HCEC 1CT (cell line): ENCODE data around the gene DEAF1.
"Not testable (repeated sequence)": the region's sequence is repeated elsewhere in the genome, so short reads cannot be mapped to it uniquely, and the experiment has no call there.

Experiments used
- DNase-seq: peaks from one replicate; pipeline ENCODE4 v3.0.0-alpha.2; 2017

The DEAF1 gene

DNA sequence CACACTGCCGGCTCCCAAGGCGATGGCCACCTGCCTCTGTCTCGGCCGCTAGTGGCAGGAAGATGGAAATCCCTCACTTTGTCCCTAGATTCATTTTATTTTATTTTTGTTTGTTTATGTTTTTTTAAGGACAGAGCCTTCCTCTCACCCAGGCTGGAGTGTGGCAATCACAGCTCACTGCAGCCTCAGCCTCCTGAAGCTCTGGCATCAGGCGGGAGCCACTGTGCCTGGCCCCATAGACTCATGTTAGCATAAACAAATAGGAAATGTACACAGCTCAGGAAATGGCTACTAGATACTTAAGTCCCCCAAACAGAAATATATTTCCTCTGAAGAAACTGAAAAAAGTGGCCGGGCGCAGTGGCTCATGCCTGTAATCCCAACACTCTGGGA is 4.1 kb upstream of the DEAF1 start:
- no peak for DNase-seq

DNA sequence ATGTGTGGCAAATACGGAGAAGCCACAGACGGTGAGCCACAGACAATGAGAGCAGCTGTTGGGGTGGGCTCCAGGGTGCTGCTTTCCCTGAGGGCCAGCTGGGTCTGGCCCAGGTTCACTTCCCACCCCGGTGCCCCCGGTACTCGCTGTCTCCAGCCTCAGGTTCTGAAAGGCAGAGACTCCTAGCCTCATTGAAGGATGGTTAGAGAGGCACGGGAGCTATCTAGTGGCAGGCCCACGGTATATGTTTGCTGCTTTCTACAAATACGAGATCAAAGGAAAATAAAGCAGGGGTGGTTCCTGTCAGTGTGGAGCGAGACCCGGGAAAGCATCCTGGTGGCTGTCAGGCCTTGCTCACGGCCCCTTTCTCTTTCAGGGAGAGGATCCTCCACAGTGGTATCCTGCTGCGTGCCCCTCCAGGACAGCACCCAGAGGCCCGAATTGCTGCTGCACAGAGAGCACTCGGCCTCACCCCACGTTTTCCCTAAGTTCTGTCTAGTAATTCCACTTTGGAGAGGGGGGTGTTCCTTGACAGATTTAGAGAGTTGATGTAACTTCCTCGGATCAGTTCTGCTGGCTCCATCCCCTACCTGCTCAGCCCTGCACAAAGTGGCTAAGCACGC is 3.6 kb upstream of the DEAF1 start:
- no peak for DNase-seq

DNA sequence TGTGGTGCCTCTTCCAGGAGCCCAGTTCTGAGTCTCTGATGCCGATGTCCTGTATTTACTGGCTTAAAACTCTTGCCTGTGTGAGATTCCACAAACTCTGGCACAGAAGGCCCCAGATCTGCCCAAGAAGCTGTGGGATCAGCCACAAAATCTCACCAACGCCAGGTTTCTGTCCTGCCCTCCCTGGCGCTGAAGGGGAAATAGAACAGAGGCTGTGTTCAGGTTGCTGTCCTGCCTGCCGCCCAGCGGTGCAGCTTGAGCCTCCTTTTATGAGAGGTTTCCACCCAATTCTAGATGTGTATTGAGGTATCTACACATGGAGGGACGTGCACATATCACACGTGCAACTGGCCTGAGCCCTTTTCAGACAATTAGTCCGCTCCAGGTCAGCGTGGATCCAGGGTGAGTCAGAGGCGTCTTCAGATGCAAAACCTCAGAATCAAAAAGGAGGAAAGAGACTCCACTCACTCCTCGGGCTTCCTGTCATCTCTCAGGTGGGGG is 2.8 kb upstream of the DEAF1 start:
- peak; percentile 58 for DNase-seq

DNA sequence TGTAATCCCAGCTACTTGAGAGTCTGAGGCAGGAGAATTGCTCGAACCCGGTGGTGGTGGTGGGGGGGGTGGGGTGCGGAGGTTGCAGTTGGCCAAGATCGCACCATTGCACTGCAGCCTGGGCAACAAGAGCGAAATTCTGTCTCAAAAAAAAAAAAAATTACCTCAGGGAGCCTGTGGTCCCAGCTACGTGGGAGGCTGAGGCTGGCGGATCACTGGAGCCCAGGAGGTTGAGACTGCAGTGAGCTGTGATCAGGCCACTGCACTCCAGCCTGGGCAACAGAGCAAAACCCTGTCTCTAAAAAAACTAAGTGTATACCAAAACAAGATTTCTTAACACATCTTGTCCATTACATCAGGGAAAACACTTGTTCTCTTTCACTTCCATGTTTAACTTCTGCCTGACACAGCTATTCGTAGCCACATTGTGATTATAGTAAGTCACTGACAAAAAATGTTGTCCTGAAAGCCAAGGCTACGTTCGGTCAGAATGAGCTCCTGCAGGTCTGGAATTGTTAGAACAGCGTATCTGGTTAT is 2.0 kb upstream of the DEAF1 start:
- peak; percentile 59 for DNase-seq

DNA sequence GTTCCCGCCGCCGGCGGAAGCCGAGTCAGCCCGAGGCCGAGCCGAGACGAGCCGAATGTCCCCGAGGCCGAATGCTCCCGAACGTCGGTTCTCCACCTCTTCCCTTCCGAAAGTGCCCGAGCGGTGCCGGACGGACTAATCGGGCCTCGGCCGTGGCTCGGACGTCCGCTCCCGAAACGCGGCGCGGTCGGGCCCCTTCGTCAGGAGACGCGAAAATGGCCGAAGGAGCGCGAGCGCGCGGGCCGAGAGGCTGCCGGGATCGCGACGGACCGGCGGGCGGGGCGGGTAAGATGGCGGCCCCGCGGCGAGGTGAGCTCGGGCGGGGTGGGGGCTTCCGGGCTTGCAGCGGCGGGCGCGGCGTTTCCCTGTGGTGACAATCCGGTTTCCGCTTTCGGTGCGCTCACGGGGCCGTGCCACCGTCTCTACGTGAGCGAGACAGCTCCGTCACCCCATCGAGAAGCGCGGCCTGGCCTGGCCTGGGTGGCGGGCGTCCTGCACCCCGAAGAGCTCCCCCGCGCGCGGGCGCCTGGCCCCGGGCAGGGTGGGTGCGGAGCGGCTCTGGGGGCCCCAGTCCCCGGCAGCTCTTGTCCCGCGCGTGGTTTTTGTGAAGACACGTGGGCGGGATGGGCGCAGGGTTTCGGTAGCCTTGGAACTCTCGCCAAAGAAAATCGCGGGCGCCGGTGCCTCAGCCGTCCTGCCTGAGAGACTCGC is 671 bp upstream of the DEAF1 start, which contains the start of gene TMEM80:
TMEM80 (plus strand) TSS at position 279 of the 711 bp plus-strand sequence; CDS start at position 291, 12 bp downstream.
- peak; percentile 96 for DNase-seq

DNA sequence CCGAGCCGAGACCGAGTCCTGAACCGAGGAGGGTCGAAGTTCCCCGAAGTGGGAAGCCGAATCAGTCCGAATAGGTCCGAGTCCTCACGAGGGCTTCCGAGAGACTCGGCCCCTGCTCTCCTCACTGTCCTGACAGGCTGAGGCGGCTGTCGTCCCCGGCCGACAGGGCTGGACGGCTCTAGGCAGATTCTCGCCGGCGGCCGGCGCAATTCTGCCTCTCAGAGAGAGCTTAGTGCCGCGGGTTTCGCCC is 191 bp upstream of the DEAF1 start:
- DNase-seq: no peak

DNA sequence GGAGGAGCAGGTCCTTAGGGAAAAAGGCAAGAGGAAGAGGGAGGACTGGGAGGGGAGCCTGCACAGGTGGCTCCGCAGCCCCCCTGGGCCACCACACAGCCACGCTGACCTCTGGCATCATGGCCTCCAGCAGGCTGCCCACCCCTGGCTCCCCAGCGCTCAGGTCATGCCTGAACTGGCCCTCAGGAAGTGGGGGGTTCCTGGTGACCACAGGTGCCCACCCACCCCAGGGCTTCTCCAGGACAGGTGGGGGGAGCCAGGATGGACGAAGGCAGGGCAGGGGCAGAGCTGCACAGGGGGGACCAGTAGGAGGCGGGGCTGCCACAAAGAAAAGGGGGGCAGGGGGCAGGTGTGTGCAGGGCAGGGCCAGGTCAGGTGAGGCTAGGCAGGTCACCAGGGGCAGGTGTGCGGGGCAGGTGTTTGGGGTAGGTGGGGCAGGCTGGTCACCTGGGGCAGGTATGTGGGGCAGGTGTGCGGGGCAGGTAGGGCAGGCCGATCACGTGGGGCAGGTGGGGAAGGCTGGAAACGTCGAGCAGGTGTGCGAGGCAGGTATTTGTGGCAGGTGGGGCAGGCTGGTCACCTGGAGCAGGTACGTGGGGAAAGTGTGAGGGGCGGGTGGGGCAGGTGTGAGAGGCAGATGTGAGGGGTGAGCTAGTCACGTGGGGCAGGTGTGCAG is 997 bp downstream of the DEAF1 start:
- DNase-seq: no peak

DNA sequence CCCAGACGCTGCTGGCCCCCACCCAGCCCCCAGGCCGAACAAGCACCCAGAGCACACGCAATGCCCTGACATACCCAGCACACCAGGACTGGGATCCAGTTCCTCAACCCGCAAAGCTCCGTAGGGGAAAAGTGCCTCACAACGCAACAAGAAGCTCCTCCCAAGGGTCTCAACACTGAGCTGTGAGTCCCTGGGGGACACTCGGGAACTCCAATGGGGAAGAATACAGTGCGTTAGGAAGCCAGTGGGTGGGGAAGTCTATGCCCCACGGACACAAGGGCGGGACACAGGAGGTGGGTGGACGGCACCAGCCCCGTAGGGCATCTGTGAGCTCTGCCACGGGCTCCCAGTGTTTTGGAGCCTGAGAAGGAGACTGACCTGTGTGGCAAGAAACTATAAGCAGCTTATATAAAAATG is 1.6 kb downstream of the DEAF1 start:
- no peak for DNase-seq

DNA sequence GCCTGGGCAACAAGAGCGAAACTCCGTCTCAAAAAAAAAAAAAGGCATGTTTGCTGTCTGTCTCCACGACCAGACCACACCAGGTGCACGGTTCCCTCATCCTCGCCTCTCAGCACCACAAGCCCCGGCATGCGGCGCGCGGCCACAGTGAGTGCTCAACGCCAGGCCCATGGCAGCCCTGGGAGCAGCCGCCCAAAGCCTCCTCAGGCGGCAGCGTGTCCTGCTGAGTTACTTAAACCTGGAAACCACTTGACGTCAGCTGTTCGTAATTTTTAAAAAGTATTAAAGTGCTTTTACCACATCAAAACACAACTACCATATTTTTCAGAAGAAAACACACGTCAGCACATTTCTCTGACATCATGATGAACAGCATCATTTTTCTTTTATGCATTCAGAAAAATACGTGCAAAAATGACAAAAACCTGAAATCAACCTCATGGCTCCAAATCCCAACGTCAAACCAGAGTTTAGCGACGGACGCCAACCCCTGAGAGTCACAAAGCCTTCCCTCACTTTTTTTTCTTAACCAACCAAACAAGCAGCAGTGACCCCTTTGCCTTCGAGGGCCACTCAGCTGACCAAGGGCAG is 2.1 kb downstream of the DEAF1 start:
- DNase-seq: no peak

DNA sequence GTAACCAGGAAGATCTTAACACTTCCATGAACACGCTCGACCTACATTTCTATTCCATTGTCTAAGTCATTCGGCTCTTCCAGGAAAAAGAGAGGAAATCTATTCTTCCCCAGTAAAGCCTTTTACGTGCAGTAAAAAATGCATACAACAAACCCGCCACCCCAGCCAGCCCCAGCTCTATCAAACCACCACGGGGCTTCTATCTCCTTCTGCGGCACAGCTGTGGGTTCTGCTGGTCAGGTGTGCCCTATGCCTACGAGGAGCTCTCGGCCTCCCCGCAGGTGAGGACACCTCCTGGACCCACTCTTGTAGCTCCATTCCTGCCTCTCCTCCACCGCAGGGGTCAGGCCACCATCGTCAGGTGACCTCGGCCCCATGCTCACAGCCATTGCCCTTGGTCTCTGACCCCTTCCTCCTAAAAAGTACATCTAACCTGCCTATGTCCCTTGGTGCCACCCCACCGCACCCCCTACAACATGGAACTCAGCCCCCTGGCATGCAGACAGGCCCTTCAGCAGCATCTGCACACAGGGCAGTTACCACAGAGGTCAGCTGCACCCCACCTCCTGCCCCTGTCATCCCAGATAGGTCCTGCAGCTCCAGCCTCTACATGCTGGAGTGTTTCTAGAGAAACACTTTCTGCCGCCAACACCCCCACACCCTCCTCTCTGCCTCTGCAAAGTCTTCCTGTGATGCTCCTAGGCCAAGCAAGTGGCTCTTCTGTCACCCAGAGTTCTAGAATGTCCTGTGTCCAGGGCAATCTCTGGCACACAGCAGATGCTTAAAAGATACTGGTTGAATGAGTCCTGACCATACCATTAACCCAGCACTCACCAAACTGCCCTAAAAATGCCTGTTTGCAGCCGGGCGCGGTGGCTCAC is 3.1 kb downstream of the DEAF1 start:
- no peak for DNase-seq

DNA sequence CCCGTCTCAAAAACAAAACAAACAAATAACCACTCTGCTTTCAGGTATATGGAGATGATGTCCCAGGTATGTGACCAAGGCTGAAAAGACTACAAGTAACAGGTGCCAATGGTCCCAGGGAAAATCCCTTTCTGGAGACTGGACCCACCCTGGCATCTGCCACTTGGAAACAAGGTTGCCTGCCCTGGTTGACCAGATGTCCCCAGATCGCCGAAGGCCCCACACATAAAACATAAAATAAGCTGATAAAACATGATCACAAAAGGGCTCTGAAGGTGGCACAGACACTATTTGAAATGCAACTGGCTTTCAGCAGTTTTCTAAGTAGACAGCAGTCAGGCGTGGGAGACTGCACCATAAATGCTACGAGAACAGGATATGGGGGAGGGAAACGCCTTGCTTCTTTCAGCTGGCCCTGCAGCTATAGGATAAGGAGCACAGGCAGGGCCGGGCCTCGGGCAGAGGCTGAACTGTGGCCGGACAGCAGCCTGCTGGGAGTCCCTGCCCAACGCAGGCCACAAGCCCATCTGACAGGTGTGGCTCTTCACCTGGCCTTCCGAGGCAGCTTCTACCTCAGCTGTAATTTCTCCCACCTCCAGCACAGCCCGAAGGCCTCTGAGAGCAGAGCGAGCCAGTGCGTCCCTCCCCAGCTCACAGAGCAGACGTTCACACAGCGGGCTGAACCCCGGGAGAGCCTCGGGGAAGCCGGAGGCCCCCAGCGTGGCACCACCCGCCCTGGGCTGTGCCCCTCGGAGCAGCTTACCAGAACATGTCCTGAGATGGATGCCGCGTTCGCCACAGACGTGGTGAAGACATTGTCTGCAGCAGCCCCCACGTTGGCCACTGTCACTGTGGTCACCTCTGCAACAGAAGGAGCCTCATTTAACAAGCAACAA is 4.0 kb downstream of the DEAF1 start:
- DNase-seq: no peak

DNA sequence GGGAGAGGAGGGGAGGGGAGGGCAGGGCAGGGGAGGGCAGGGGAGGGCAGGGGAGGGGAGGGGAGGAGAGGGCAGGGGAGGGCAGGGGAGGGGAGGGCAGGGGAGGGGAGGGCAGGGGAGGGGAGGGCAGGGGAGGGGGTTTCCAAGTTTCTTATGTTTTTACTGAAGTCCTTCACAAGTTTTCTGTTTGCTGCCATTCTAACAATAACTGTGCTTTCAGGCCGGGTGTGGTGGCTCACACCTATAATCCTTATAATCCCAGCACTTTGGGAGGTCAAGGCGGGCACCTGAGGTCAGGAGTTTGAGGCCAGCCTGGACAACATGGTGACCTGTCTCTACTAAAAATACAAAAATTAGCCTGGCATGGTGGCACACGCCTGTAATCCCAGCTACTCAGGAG is 4.8 kb downstream of the DEAF1 start:
- not testable (repeated sequence) for DNase-seq

DNA sequence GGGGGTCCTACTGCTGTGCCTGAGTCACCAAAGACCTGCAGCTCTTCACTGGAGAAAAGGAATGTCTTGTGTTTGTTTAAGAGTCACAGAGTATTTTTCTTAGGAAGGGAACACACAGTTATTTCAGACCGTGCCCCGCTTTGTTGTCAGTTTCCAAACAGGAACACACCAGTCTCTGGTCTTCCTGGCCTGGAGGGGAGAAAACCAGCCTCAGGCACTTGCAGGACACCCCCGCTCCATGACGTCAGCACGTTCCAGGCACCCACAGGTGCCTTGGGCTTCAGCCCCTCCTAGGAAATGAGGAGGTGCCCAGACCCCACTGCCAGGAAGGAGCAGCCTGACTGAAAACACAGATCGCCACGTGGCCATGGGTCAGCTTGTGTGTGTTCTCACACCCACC is 5.4 kb downstream of the DEAF1 start:
- no peak for DNase-seq

DNA sequence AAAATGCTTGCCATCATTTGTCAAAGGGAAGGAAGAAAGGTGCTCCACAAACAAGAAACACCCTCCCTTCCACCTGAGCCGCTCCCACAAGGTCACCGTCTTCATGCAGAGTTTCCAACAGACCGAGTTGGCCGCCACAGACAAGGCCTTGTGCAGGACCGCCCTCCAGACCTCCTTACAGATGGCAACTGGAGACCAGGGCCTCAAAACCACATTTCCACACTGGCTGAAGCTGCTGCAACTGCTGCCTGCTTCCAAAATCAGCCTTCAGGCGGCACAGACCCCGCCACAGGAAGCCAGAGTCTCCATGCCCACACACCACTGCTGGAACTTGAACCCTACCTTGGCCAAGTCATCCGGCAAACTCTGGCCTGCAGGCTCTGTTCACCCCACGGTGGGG is 6.3 kb downstream of the DEAF1 start:
- DNase-seq: no peak

DNA sequence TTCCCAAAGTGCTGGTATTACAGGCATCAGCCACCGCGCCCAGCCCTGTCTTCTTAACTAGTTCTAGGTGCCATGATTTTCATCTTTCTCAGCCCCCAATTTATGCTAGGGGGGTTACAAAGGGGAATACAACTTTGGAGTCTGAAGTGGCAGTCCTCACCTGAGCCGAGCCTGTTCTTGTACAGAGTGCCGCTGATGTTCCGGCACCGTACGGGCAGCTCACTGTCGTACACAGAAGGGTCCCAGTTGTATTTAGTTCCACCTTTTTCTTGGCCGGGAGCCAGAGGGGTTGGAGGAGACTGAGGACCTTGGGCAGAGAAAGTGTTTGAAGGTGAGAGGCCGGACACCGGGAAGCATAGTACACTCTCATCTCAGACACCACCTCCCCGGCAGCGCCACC is 7.3 kb downstream of the DEAF1 start:
- DNase-seq: no peak

DNA sequence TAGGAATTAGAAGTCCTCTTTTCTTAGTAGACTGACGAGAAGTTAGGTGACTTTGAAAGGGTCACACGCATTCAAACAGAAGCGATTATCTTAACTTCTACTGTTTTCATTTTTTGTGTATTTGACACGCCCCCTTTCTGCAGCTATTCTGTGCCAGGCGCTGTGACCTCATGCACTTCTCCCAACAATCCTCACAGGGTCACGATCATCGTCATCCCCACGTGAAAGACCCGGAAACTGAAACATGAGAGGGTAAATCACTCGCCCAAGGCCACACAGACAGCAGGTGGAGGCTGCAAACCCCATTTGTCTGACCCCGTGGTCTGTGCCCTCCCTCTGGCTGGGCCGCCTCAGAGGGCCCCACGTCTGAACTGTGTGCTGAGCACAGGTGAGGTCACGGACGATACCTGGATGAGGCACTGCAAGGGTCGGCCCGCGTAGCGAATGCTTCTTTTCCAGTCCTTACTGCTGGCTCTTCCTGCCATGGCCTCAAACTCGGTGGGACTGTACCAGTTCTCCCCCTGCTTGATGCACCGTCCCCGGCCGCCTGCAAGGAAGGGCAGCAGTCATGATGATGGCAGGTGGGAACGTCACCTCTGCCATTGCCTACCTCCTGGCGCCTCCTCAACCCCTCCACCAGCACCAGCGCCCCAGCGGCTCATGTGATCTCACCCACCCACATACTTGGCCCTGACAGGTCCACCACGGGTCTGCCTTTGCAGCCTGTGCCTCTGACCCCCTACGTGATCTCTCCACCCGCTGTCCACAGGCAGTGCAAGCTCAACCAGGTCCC is 8.4 kb downstream of the DEAF1 start:
- no peak for DNase-seq

DNA sequence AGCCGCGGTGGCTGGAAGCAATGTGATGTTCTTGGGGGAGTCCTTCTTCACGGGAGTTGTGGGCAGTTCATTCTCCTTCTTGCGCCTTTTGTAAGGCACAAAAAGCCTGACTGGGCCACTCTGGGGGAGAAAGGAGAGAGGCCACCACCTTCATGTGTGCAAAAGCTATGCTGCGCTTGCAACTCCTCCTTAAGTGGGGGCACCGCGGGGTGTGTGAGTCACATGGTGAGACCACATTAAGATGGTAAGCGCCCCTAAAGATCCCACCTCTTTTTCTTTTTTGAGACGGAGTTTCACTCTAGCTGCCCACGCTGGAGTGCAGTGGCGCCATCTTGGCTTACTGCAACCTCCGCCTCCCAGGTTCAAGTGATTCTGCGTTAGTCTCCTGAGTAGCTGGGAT is 14.1 kb downstream of the DEAF1 start:
- DNase-seq: no peak

DNA sequence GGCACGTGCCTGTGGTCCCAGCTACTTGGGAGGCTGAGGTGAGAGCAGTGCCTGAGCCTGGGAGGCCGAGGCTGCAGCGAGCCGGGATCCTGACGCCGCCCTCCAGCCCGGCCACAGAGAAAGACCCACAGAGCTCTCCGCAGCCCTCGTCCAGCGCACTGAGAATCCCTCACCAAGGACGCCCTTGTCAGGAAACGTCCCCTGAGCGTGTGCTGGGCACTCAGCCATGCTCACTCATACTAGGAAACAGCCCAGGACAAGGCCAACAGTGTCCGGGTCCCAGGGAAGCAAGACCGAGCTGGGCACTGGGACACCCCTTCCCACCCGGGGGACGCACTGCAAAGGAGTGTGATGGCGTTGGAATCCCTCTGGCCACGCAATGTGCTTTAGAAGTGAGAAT is 14.5 kb downstream of the DEAF1 start:
- DNase-seq: no peak

DNA sequence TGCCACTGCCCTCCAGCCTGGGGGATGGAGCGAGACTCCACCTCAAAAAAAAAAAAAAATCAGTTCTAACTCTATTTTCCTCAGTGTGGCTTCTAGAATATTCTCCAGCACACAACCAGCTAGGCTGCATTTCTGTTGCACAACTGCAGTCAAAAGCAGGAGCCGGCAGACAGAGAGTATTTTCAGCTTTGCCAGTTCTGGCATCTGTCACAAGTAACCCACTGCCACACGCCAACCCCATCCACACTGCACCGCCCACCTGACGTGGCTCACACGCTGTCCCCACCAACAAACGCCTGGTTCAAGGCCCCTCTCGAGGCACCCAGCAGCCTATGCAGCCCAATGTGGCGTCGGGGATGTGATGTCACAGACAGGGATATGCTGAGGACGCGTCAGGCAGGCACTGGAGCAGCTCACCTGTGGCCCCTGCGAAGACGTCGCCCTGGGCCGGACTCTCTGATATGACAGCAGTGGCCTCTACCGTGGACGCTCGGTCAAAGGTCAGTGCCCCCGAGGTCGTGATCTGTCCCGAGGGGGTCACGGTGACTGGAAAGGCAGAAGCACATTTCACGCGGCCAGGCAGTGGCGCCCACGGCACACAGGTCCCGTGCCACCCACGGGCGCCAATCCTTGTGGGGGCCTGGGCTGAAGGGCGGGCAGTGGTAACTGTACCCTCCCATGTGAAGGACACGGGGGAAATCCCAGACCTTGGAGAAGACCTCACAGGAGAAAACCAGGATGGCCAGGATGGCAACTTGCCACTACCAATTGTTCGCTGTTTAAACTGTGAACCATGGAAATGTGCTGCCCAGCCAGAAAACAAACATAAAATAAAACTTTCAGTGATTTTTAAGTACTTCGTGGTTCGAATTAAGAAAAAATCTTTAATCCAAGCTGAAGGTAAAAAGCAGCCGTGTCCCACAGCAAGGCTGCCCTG is 15.5 kb downstream of the DEAF1 start:
- DNase-seq: no peak

DNA sequence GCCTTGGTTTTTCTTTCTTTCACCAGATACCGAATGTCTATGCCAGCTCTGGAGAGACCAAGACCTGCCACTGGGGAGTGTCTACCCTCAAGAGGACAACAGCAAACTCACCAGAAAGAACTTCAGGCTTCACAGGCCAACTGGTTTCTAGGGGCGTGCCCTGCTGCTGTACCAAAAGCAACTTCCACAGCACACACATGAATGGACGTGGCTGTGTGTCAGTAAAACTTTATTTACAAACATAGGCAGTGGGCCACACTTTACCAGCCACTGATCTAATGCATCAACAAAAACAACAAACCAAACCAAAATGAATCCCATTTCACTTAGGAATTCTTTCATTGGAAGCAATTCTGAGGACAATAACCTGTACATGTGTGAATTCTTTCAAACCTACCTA is 16.7 kb downstream of the DEAF1 start:
- DNase-seq: no peak
